ENCODE data around the gene DAB1.

The DAB1 gene

GRCh38 chr1:57423656-57424211 lies at the start of gene DAB1:
Gene DAB1 (minus strand): TSS chr1:57424060. CDS start chr1:57291030, 133,030 bp downstream.
- no peak for DNase-seq (ENCODE audit: low read depth)
- no peak for TF ChIP-seq CTCF (IDR thresholded peaks at IDR 0.05; ENCODE audit: control insufficient read depth, insufficient read depth, low read depth, low read length, missing control alignments)
- peak within 1 kb of the TSS; percentile 50 for H3K4me3 ChIP-seq (ENCODE audit: control insufficient read depth, low read depth, low read length)

- no peak for DNase-seq (ENCODE audit: low read depth)
- H3K4me3 ChIP-seq (ENCODE audit: control insufficient read depth, low read depth, low read length): no peak overlapping the region
- TF ChIP-seq CTCF (IDR thresholded peaks at IDR 0.05; ENCODE audit: control insufficient read depth, insufficient read depth, low read depth, low read length, missing control alignments): no peak
Measured at GRCh38 chr1:57473448-57473847, 49.6 kb upstream of the DAB1 start.

GRCh38 chr1:57471995-57472394 lies 48.1 kb upstream of the DAB1 start:
- TF ChIP-seq CTCF (IDR thresholded peaks at IDR 0.05; ENCODE audit: control insufficient read depth, insufficient read depth, low read depth, low read length, missing control alignments): no peak
- no peak overlapping the region for H3K4me3 ChIP-seq (ENCODE audit: control insufficient read depth, low read depth, low read length)
- DNase-seq (ENCODE audit: low read depth): no peak

- DNase-seq (ENCODE audit: low read depth): no peak
- H3K4me3 ChIP-seq (ENCODE audit: control insufficient read depth, low read depth, low read length): no peak overlapping the region
- TF ChIP-seq CTCF (IDR thresholded peaks at IDR 0.05; ENCODE audit: control insufficient read depth, insufficient read depth, low read depth, low read length, missing control alignments): no peak
Measured at GRCh38 chr1:57470036-57470435, 46.2 kb upstream of the DAB1 start.

GRCh38 chr1:57468641-57469523 lies 45.0 kb upstream of the DAB1 start:
- H3K4me3 ChIP-seq (ENCODE audit: control insufficient read depth, low read depth, low read length): no peak overlapping the region
- TF ChIP-seq CTCF (IDR thresholded peaks at IDR 0.05; ENCODE audit: control insufficient read depth, insufficient read depth, low read depth, low read length, missing control alignments): peak; percentile 14
- peak; percentile 76 for DNase-seq (ENCODE audit: low read depth)

- no peak for DNase-seq (ENCODE audit: low read depth)
- TF ChIP-seq CTCF (IDR thresholded peaks at IDR 0.05; ENCODE audit: control insufficient read depth, insufficient read depth, low read depth, low read length, missing control alignments): no peak
- no peak overlapping the region for H3K4me3 ChIP-seq (ENCODE audit: control insufficient read depth, low read depth, low read length)
Measured at GRCh38 chr1:57467830-57468229, 44.0 kb upstream of the DAB1 start.
